Trophoblast cell (in vitro differentiated cells and primary cell): ENCODE measurements around the gene GRM4.

ENCODE experiments used
- DNase-seq, 2 donors: peaks; one replicate each; pipeline ENCODE4 v3.0.0-alpha.2; 2016
- H2AFZ ChIP-seq: 2 replicates; pipeline ENCODE4 v1.6.1; 2013; ENCODE audit warnings: low read length, moderate library complexity, mild to moderate bottlenecking; ENCODE audit not compliant: insufficient read depth, poor library complexity
- H2AK5ac ChIP-seq: 2 replicates; pipeline ENCODE4 v1.6.1; 2013; ENCODE audit warnings: mild to moderate bottlenecking, low read length
- H2BK120ac ChIP-seq: 2 replicates; pipeline ENCODE4 v1.6.1; 2013; ENCODE audit warnings: low read length, mild to moderate bottlenecking, moderate library complexity; ENCODE audit not compliant: insufficient read depth, poor library complexity
- H2BK12ac ChIP-seq: 2 replicates; pipeline ENCODE4 v1.6.1; 2013; ENCODE audit warnings: mild to moderate bottlenecking, low read length, moderate library complexity
- H2BK5ac ChIP-seq: 2 replicates; pipeline ENCODE4 v1.6.1; 2013; ENCODE audit warnings: low read length, low read depth, moderate library complexity, mild to moderate bottlenecking; ENCODE audit not compliant: poor library complexity
- H3K14ac ChIP-seq: 2 replicates; pipeline ENCODE4 v1.6.1; 2013; ENCODE audit warnings: mild to moderate bottlenecking, low read length
- H3K18ac ChIP-seq: 2 replicates; pipeline ENCODE4 v1.6.1; 2013; ENCODE audit warnings: mild to moderate bottlenecking, low read length
- H3K23ac ChIP-seq: 2 replicates; pipeline ENCODE4 v1.6.1; 2013; ENCODE audit warnings: low read length
- H3K27ac ChIP-seq: 2 replicates; pipeline ENCODE4 v1.5.1; 2013; ENCODE audit warnings: low read depth, mild to moderate bottlenecking, inconsistent platforms, low read length, moderate library complexity
- H3K27me3 ChIP-seq: 2 replicates; pipeline ENCODE4 v1.6.1; 2013; ENCODE audit warnings: inconsistent platforms, mild to moderate bottlenecking, low read length, moderate library complexity; ENCODE audit not compliant: insufficient read depth
- H3K36me3 ChIP-seq, 2 experiments: 1 replicate in 1 of 2; 2 replicates in 1 of 2; pipeline ENCODE4 v1.6.1; 2013; ENCODE audit warnings: low read length in 2 of 2, mild to moderate bottlenecking in 2 of 2, moderate library complexity in 1 of 2; ENCODE audit not compliant: insufficient read depth in 2 of 2, control insufficient read depth in 1 of 2
- H3K4ac ChIP-seq: 2 replicates; pipeline ENCODE4 v1.6.1; 2013; ENCODE audit warnings: low read depth, mild to moderate bottlenecking, low read length, moderate library complexity
- H3K4me1 ChIP-seq, 2 experiments: 1 replicate in 1 of 2; 2 replicates in 1 of 2; pipeline ENCODE4 v1.6.1; 2013; ENCODE audit warnings: low read length in 2 of 2, mild to moderate bottlenecking in 2 of 2, moderate library complexity in 1 of 2; ENCODE audit not compliant: insufficient read depth in 2 of 2, control insufficient read depth in 1 of 2
- H3K4me2 ChIP-seq: 2 replicates; pipeline ENCODE4 v1.6.1; 2013; ENCODE audit warnings: inconsistent platforms, mild to moderate bottlenecking, low read length, moderate library complexity
- H3K4me3 ChIP-seq: 2 replicates; pipeline ENCODE4 v1.5.1; 2013; ENCODE audit warnings: mild to moderate bottlenecking, low read depth, low read length, inconsistent platforms
- H3K79me1 ChIP-seq: one replicate; pipeline ENCODE4 v1.6.1; 2013; ENCODE audit warnings: low read length
- H3K79me2 ChIP-seq: 2 replicates; pipeline ENCODE4 v1.6.1; 2013; ENCODE audit warnings: low read length, mild to moderate bottlenecking; ENCODE audit not compliant: control insufficient read depth, insufficient read depth, poor library complexity
- H3K9ac ChIP-seq: 2 replicates; pipeline ENCODE4 v1.6.1; 2013; ENCODE audit warnings: mild to moderate bottlenecking, low read length
- H3K9me3 ChIP-seq: 2 replicates; pipeline ENCODE4 v1.6.1; 2013; ENCODE audit warnings: low read depth, mild to moderate bottlenecking, control low read depth, inconsistent platforms, low read length; ENCODE audit not compliant: insufficient read depth
- H4K12ac ChIP-seq: 2 replicates; pipeline ENCODE4 v1.6.1; 2013; ENCODE audit warnings: low read depth, mild to moderate bottlenecking, low read length, moderate library complexity
- H4K8ac ChIP-seq: 2 replicates; pipeline ENCODE4 v1.6.1; 2013; ENCODE audit warnings: low read depth, mild to moderate bottlenecking, low read length, moderate library complexity
- H4K91ac ChIP-seq: one replicate; pipeline ENCODE4 v1.6.1; 2013; ENCODE audit warnings: low read depth, mild to moderate bottlenecking, low read length, moderate library complexity
- WGBS: extraction: QIAGEN DNeasy Blood & Tissue Kit; methylation state at CpG from one replicate; pipeline ENCODE4 v1.1.7; 2013; ENCODE audit warnings: missing lambda C conversion rate; ENCODE audit not compliant: insufficient read length, insufficient coverage; ENCODE audit errors: extremely low coverage; 5-methylcytosine and 5-hydroxymethylcytosine counted together

Gene GRM4

GRCh38 chr6:34092631-34093030 is 53.3 kb downstream of the GRM4 start:
- Histone ChIP-seq H2BK12ac (no peak overlapping the region), H3K23ac (no peak overlapping the region), H3K4ac (no peak overlapping the region), H2AK5ac (no peak overlapping the region), H3K9ac (no peak overlapping the region), H3K9me3 (no peaks in the 10 kb centered on the region), H3K4me2 (no peak overlapping the region), H4K12ac (no peak overlapping the region), H3K79me2 (no peaks in the 10 kb centered on the region), H2BK5ac (no peak overlapping the region), H4K8ac (no peak overlapping the region), H3K14ac (no peak overlapping the region), H2AFZ (no peak overlapping the region), H3K27ac (no peak overlapping the region), H3K79me1 (no peaks in the 10 kb centered on the region), H3K4me1 (peaks cover 0 to 3% of the 10 kb centered on the region in 2 experiments), H4K91ac (no peak overlapping the region), H3K4me3 (no peak overlapping the region), H3K36me3 (no peaks in the 10 kb centered on the region), H3K18ac (no peak overlapping the region), H2BK120ac (no peak overlapping the region), H3K27me3 (no peaks in the 10 kb centered on the region)
- WGBS, result no CpG with 5 or more reads among the region's 10 CpGs
- no peak for DNase-seq

- Histone ChIP-seq H3K27me3 (no peaks in the 10 kb centered on the region), H3K4me3 (no peak overlapping the region), H2AK5ac (no peak overlapping the region), H4K91ac (no peak overlapping the region), H3K23ac (no peak overlapping the region), H2AFZ (no peak overlapping the region), H4K8ac (no peak overlapping the region), H3K4me2 (no peak overlapping the region), H3K27ac (no peak overlapping the region), H3K36me3 (no peaks in the 10 kb centered on the region), H2BK5ac (no peak overlapping the region), H3K79me2 (no peaks in the 10 kb centered on the region), H2BK120ac (no peak overlapping the region), H4K12ac (no peak overlapping the region), H3K18ac (no peak overlapping the region), H3K4me1 (peaks cover 0 to 3% of the 10 kb centered on the region in 2 experiments), H3K9me3 (no peaks in the 10 kb centered on the region), H3K4ac (no peak overlapping the region), H2BK12ac (no peak overlapping the region), H3K79me1 (no peaks in the 10 kb centered on the region), H3K14ac (no peak overlapping the region), H3K9ac (no peak overlapping the region)
- no peak for DNase-seq
- WGBS, result no CpG with 5 or more reads among the region's 5 CpGs
These were observed 55.0 kb downstream of the GRM4 start for GRCh38 chr6:34090935-34091334.

- Histone ChIP-seq H2AK5ac (no peak overlapping the region), H3K27me3 (no peaks in the 10 kb centered on the region), H2BK12ac (no peak overlapping the region), H3K27ac (no peak overlapping the region), H3K23ac (no peak overlapping the region), H3K14ac (no peak overlapping the region), H2BK5ac (no peak overlapping the region), H3K4me3 (no peak overlapping the region), H4K8ac (no peak overlapping the region), H3K18ac (no peak overlapping the region), H2AFZ (no peak overlapping the region), H3K79me1 (no peaks in the 10 kb centered on the region), H4K12ac (no peak overlapping the region), H3K4ac (no peak overlapping the region), H3K9ac (no peak overlapping the region), H3K4me1 (peaks cover 0 to 3% of the 10 kb centered on the region in 2 experiments), H3K36me3 (no peaks in the 10 kb centered on the region), H3K4me2 (no peak overlapping the region), H2BK120ac (no peak overlapping the region), H3K9me3 (no peaks in the 10 kb centered on the region), H3K79me2 (no peaks in the 10 kb centered on the region), H4K91ac (no peak overlapping the region)
- DNase-seq, result no peak
- WGBS, result no CpG with 5 or more reads among the region's 9 CpGs
These were observed 55.4 kb downstream of the GRM4 start for GRCh38 chr6:34090529-34090928.

GRCh38 chr6:34086558-34086957 is 59.3 kb downstream of the GRM4 start:
- Histone ChIP-seq H2BK120ac (no peak overlapping the region), H3K79me1 (no peaks in the 10 kb centered on the region), H2AK5ac (no peak overlapping the region), H2AFZ (no peak overlapping the region), H3K36me3 (no peaks in the 10 kb centered on the region), H3K79me2 (no peaks in the 10 kb centered on the region), H3K18ac (no peak overlapping the region), H3K4me1 (no peaks in the 10 kb centered on the region), H3K9me3 (peaks cover 4% of the 10 kb centered on the region), H3K4me2 (no peak overlapping the region), H3K9ac (no peak overlapping the region), H3K4ac (no peak overlapping the region), H3K4me3 (no peak overlapping the region), H4K8ac (no peak overlapping the region), H2BK5ac (no peak overlapping the region), H3K14ac (no peak overlapping the region), H3K27ac (no peak overlapping the region), H4K91ac (no peak overlapping the region), H4K12ac (no peak overlapping the region), H3K23ac (no peak overlapping the region), H3K27me3 (no peaks in the 10 kb centered on the region), H2BK12ac (no peak overlapping the region)
- no CpG with 5 or more reads among the region's 2 CpGs for WGBS
- DNase-seq, result no peak
